Left hindlimb (tissue), 1 donor: ENCODE results near the gene SMCHD1.

ENCODE experiments used
- DNase-seq: peaks from one replicate; pipeline ENCODE4 v3.0.0-alpha.2; 2018

SMCHD1 gene

GRCh38 chr18:2853926-2854664 is 198.6 kb downstream of the SMCHD1 start:
- no peak for DNase-seq
